HG02588 (cell line): Measurements from ENCODE around the gene ARHGAP40.
"Not testable (repeated sequence)": the region's sequence is repeated elsewhere in the genome, so short reads cannot be mapped to it uniquely, and the experiment has no call there.

ENCODE experiments used
- ATAC-seq: cut with Tn5 transposase; IDR thresholded peaks from one replicate; pipeline ENCODE4 v1.9.1; 2021; ENCODE audit warnings: mild to moderate bottlenecking, moderate library complexity; ENCODE audit not compliant: unreplicated experiment

The ARHGAP40 gene

GRCh38 chr20:38586181-38586525 lies 15.5 kb upstream of the ARHGAP40 start:
- no peak for ATAC-seq

- ATAC-seq = no peak
Measured at GRCh38 chr20:38588303-38588702, 13.3 kb upstream of the ARHGAP40 start.

- no peak for ATAC-seq
Measured at GRCh38 chr20:38589351-38589750, 12.3 kb upstream of the ARHGAP40 start.

- no peak for ATAC-seq
Measured at GRCh38 chr20:38589967-38590675, 11.5 kb upstream of the ARHGAP40 start.

- ATAC-seq = no peak
Measured at GRCh38 chr20:38590676-38591473, 10.7 kb upstream of the ARHGAP40 start.

GRCh38 chr20:38591474-38592410 lies 9.9 kb upstream of the ARHGAP40 start:
- no peak for ATAC-seq

- ATAC-seq = not testable (repeated sequence)
Measured at GRCh38 chr20:38592411-38592790, 9.2 kb upstream of the ARHGAP40 start.

GRCh38 chr20:38594281-38594680 lies 7.3 kb upstream of the ARHGAP40 start:
- not testable (repeated sequence) for ATAC-seq

- ATAC-seq = not testable (repeated sequence)
Measured at GRCh38 chr20:38595886-38596285, 5.7 kb upstream of the ARHGAP40 start.

GRCh38 chr20:38599410-38599882 lies 2.2 kb upstream of the ARHGAP40 start:
- no peak for ATAC-seq

GRCh38 chr20:38600057-38600456 lies 1.6 kb upstream of the ARHGAP40 start:
- ATAC-seq = no peak

GRCh38 chr20:38602185-38602581 lies 574 bp downstream of the ARHGAP40 start:
- ATAC-seq = no peak

- no peak for ATAC-seq
Measured at GRCh38 chr20:38603286-38603685, 1.7 kb downstream of the ARHGAP40 start.

GRCh38 chr20:38604873-38605303 lies 3.3 kb downstream of the ARHGAP40 start:
- no peak for ATAC-seq

GRCh38 chr20:38607351-38607750 lies 5.7 kb downstream of the ARHGAP40 start:
- ATAC-seq = no peak

- ATAC-seq = no peak
Measured at GRCh38 chr20:38608188-38608587, 6.6 kb downstream of the ARHGAP40 start.

- ATAC-seq = no peak
Measured at GRCh38 chr20:38609815-38610214, 8.2 kb downstream of the ARHGAP40 start.

- no peak for ATAC-seq
Measured at GRCh38 chr20:38610521-38610920, 8.9 kb downstream of the ARHGAP40 start.

GRCh38 chr20:38612751-38613515 lies 11.3 kb downstream of the ARHGAP40 start:
- no peak for ATAC-seq

- ATAC-seq = no peak
Measured at GRCh38 chr20:38615283-38615682, 13.7 kb downstream of the ARHGAP40 start.
